GM10248 (cell line): Measurements from ENCODE around the gene CFTR.

Experiments
- CTCF ChIA-PET: fragments of 300-600 bp; sonication (Branson Sonifier 250); formaldehyde crosslinking; extraction: SDS; loops from one replicate; lab custom pipeline; 2021; ENCODE audit warnings: antibody characterized with exemption; lab: Yijun Ruan, JAX
- POLR2A ChIA-PET: fragments of 350-650 bp; sonication (Branson Sonifier 250); formaldehyde crosslinking; extraction: SDS; loops from one replicate; lab custom pipeline; 2020; ENCODE audit warnings: antibody characterized with exemption; lab: Yijun Ruan, JAX
- DNase-seq: peaks from one replicate; pipeline ENCODE4 v3.0.0; 2012; ENCODE audit errors: extremely low spot score
- CTCF ChIP-seq: IDR thresholded peaks from 2 replicates; pipeline ENCODE4 v1.5.1; 2012; ENCODE audit warnings: mild to moderate bottlenecking, low read depth; ENCODE audit errors: extremely low read depth, missing control alignments, control extremely low read depth

The CFTR gene

DNA sequence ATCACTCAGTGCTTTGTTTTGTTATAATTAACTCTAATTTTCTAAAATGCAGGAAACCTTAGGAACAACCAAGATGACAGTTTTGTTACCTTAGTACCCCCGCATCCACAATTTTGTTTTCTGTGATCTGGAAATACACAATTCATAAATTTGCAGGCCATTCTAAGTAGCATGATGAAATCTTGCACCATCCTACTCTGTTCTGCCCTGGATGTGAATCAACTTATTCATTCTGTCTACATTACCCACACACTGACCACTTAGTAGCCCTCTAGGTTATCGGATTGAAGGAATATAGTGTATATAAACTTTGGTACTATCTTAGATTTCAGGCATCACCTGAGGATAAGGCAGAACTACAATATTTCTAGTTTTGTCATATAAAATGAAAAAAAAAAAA lies 237.5 kb downstream of the CFTR start:
- DNase-seq, result no peak
- TF ChIP-seq CTCF, result no peak
- POLR2A ChIA-PET, result no interaction called here
- CTCF ChIA-PET, result interaction anchor here (0.6 to 5.5 kb wide), 6 partner anchors 10 to 318 kb away, joined by 3 to 49 read pairs (median 3); no protein-coding TSS in a partner anchor
